GM18868 (cell line): Measurements from ENCODE around the gene BAIAP2L2.
"Not testable (repeated sequence)": the region's sequence is repeated elsewhere in the genome, so short reads cannot be mapped to it uniquely, and the experiment has no call there.

Experiments
- ATAC-seq: cut with Tn5 transposase; IDR thresholded peaks from one replicate; pipeline ENCODE4 v1.9.1; 2021; ENCODE audit warnings: mild to moderate bottlenecking, moderate library complexity; ENCODE audit not compliant: unreplicated experiment

Gene BAIAP2L2

DNA sequence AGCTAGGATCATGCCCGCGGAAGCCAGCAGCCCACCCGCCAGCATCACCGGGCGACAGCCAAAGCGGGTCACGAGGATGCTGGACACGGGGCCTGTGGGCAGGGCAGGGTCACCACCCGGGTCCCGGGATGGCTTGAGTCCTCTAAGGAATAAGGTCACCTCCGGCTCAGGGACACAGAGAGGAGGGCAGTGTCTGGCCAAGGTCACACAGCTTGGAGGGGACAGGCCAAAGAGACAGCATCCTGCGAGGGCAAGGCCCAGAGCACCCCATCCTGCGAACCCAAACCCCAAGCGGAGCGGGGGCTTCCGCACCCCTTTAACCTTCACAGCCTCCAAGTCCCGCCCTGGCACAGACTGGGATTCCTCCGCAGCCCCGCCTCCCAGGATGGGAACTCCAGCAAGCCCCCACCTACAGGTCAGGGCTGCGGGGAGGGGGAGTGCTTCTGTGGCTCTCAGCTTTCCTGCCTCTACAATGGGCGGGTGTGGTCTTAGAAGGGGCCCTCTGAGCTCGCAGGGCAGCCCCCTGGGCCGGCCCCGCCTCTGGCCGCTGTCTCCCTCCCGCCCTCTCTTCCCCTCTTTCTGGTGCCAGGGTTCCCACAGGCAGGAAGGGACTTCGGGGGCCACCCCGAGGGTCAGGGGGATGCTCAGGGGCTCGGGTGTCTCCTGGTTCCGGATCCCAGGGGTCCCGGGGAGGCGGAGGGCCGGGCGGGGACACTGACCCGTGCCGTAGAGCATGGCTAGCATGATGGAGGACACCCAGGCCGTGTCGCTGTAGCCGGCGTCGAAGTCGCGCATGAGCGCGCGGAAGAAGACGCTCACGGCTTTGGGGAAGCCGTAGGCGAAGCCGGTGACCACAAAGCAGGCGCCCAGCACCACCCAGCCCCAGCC is 28.3 kb downstream of the BAIAP2L2 start:
- no peak for ATAC-seq

DNA sequence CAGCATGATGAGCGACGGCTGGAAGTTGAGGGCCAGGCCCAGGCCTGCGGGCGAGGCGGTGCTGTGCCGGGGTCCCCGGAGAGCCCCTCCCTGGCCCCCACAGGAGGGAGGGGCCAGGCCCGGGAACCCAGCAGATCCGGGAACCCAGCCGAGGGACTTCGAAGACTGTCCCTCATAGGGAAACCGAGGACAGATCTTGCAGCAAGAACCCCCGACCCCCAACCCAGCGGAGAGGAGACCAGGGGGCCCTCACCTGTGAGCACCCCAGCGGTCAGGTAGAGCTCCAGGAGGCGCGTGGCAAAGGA is 28.9 kb downstream of the BAIAP2L2 start:
- ATAC-seq: no peak

DNA sequence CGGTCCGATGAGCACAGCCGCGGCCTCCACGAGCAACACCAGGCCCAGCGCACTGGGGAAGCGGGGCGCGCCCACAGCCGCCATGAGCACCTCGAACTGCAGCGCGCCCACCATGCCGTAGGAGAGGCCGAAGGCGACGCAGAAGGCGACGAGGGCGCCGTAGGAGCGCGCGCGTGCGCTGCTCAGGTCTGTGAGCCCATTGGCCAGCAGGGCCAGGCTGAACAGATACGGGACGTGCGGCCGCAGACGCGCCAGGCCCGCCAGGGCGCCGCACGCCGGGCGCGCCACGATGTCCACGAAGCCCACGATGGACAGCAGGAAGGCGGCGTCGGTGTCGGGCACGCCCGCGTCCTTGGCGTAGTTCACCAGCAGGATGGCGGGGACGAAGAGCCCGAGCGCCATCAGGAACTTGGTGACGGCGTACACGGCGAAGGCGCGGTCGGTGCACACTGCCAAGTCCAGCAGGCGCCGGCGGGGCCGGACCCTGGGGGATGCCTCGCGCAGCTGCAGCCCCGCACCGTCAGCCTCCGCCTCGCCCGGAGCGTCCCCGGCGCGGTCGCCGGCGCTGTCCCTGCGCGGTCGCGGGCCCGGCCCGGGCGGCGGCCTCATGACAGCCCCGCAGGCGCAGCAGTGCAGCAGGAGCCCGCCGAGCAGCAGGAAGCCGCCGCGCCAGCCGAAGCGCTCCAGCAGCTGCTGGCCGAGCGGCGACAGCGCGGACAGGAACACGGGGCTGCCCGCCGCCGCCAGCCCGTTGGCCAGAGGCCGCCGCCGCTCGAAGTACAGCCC is 29.4 kb downstream of the BAIAP2L2 start:
- no peak for ATAC-seq

DNA sequence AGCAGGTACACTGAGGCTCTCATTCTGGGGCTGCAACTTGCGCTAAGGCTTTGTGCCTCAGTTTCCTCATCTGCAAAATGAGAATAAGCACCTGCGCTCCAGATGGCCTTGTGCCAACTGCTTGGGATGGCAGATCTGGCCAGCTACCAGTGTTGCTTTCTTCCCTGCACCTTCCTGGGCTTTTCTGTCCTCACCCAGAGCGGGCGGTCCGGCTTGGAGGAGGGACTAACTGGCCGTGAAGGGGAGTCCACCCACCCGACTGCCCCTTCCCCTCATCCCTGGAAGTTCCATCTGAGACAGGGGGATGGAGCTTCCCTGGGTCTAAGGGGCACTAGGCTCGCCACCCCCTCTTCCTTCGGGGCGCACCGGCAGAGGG is 30.0 kb downstream of the BAIAP2L2 start:
- ATAC-seq: no peak

DNA sequence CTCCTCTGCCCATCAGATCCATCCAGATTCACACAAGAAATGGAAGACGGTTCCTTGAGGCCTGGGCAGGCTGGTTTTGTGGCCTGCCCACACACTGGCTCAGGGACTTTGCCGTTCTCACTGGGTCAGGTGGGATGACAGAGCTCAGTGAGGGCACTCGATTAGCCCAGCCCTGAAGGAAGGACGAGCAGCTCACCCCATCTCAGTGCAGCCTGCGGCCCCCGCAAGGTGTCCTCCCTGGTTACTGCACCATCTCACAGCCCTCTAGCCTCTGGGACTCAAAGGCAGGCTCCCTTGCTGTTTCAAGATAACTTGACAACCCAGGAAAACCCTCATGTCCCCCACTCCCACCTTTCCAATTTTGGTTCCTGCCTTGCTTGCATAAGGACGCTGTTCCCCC is 30.7 kb downstream of the BAIAP2L2 start:
- no peak for ATAC-seq

DNA sequence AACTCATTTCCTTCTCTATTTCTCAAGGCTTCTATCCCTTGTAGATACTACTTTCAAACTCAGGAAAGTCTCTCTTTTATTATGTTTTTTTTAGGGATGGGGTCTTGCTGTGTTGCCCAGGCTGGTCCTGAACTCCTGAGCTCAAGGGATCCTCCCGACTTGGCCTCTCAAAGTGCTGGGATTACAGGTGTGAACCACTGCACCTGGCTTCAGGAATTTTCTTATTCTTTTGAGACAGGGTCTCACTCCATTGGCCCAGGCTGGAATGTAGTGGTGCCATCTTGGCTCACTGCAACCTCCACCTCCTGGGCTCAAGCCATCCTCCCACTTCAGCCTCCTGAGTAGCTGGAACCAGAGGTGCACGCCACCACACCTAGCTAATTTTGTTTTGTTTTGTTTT is 31.3 kb downstream of the BAIAP2L2 start:
- not testable (repeated sequence) for ATAC-seq

DNA sequence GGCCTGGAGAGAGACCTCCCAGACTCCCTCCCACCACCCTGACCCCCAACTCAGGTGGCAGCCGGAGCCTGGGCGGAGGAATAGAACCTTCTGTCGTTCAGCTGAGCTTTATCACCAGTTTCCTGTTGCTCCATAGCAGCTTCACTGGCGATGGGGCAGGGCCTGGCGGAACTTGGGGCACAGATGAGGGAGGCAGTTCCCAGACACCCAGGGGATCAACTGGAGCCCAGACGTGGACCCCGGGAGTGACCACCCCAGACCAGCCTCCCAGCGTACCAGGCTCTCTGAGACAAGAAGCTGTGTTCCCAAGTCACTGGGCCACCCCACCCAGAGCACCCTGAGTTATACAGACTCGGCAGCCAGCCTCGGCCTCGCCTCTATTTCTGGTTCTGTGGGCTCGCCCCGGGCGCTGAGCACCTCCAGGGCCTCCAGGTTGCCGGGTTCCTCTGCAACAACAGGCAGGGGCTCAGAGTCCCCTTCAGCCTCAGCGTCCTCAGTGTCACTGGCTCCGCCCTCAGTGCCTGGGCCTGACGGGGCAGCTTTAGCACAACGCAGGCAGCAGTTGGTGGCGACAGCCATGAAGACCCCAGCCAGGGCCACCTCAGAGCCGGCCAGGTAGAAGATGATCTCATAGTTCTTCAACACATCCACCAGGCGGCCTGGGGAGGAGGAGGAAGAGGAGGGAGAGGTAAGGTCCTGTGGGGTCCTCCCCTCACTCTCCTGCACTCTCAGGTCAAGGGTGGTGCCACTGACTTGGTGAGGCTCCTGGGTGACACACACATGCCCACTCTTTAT is 32.2 kb downstream of the BAIAP2L2 start:
- ATAC-seq: no peak

DNA sequence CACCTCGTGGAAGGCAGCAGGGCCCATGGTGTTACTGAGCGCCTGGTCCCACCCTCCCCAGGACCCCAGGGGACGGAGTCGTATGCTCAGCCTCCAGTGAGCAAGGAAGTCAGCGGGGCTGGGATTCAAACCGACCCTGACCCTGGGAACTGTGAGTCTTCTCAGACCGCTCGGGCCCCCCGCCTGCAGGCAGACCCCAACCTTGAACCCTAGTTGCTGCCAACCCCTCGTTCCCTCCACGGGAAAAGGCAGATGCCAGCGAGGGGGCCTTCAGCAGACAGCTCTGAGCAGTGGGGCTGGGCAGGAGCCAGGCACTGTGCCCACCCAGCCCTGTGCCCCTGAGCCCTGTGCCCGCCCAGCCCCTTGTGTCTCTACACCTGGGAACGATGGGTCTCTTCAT is 32.9 kb downstream of the BAIAP2L2 start:
- ATAC-seq: no peak

DNA sequence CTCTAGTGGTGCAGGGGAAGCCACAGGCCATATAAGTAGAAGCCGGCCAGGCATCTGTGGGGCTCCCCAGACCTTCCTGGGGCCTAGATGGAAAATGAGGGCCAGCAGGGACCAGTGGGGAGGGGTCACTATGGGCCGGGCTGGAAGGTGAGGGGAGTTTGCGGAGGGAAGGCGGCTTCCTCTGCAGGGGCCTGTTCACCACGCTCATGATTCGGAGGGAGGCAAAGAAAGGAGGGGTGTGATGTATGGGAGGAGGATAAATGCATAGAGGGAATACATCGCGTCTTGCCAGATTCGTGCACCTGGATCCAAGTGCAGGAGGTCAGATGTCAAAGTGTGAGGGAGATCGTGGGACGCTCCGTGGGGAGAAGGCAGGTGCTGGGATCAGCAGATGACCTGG is 33.4 kb downstream of the BAIAP2L2 start:
- no peak for ATAC-seq

DNA sequence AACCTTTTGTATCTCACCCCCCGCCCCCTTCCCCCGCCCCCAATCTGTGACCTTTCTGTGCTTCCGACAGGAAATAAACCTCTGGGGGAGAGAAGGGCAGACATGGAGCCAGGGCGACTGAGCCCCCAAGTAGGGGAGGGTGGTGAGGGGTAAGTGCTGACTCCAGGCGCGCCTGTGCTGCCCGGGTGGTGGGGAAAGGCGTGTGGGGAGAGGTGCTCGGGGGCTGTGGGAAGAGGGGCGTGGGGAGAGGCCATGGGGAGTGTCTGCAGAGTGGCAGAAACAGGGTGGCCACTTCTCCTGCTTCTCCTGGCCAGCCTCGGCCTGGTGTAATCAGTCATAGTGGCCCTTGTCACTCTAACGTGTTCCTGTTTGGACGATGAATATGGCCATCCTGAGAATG is 34.5 kb downstream of the BAIAP2L2 start:
- ATAC-seq: no peak

DNA sequence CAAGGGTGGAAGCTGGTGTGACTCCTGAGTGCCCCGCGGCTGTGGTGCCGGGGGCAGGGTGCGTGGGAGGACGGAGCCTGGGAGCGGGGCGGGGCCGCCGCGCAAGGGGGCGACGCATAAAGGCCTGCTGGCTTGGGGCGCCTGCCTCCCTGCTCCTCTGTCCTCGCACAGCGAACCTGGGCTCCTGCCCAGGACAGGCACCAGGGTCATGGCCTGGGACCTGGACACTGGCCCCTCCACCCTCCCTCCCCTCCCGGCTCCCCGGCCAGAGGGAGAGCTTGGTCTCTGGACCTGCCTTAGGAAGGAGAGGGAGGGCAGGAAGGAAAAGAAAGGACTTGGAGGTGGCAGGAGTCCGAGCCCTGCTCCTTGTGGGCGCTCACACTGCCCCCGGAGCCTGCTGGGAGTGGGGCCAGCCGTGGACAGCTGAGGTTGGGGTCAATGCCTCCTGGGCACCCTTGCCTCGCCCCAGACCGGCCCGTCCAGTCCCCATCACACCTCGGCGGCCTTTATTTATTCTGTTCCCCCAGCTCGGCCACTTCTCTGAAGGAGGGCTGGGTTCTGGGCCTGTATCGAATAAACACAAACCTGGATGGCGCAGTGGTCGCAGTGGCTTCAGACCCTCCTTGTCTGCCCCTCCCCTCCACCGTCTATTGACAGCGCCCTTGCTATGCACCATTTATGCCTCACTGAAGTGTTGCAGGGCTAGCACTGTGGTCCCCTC is 35.2 kb downstream of the BAIAP2L2 start:
- ATAC-seq: no peak

DNA sequence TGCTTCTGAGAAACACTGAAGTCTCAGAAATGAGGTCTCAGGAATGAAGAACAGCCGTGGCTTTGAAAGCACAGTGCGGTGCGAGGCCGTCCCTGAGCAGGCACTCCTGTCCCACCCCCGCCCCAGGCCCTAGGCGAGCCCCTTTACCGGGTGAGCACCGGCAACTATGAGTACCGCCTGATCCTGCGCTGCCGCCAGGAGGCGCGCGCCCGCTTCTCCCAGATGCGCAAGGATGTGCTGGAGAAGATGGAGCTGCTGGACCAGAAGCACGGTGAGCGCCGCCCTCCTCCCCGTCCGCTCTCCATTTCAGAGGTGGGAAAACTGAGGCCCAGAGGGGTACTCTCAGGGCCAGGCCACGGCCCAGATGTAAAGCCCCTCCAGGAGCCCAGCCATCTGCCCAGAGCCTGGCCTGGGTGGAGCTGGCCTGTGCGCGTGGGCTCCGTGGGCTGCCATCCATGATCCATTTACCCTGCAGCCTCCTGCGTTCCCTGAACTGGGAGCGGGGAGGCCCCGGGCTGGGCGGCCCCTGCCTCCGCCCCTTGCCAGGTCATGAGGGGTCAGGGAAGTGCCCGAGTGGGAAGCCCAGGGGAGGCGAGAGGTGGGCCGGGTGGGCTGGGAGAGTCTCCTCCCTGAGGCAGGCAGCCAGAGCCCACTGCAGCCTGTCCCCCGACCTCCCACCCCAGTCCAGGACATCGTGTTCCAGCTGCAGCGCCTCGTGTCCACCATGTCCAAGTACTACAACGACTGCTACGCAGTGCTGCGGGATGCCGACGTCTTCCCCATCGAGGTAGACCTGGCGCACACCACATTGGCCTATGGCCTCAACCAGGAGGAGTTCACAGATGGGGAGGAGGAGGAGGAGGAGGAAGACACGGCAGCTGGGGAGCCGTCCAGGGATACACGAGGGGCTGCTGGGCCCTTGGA is 36.0 kb downstream of the BAIAP2L2 start:
- no peak for ATAC-seq

DNA sequence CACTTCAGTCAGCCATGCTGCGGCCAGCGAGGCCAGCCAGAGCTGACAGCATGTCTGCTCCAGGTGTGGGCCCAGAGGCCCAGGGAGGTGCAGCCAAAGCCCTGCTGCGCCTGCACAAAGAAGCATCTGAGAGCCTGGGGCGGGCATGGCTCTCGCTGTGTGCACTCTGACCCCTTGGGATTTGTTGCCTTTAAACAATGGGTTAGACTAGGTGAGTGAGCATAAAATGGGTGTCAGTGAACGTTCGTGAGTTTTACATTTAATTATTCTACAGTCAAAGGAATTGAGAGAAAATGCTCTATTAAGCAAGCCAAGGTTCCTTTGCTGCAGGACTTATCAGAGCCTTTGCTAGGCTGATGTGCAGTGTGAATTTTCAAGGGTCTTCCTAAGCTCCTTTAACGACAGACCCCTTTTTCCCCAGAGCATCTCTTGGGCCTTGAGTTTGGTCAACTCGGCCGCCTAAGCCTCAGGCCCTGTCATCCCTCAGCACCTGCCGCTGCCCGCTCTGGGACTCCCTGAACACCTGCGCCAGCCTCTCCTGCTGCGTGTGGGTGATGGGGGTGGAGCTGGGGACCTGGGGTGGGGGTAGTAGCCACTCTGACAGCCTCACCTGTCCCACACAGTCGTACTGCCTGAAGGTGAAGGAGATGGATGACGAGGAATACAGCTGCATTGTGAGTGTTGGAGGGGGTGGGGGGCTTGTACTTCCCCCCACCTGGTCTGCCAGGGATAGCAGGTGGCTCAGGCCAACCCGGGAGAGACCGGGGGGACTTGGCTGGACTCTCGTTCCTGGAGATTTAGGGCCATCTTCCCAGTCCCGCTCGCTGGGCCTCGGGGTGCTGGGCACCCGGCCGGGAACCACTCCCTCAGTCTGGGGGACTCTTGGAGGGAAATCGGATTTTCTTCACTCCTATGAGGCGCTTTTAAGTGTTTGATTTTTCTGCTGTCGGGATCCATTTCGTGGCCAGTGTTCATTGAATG is 37.0 kb downstream of the BAIAP2L2 start:
- ATAC-seq: no peak

DNA sequence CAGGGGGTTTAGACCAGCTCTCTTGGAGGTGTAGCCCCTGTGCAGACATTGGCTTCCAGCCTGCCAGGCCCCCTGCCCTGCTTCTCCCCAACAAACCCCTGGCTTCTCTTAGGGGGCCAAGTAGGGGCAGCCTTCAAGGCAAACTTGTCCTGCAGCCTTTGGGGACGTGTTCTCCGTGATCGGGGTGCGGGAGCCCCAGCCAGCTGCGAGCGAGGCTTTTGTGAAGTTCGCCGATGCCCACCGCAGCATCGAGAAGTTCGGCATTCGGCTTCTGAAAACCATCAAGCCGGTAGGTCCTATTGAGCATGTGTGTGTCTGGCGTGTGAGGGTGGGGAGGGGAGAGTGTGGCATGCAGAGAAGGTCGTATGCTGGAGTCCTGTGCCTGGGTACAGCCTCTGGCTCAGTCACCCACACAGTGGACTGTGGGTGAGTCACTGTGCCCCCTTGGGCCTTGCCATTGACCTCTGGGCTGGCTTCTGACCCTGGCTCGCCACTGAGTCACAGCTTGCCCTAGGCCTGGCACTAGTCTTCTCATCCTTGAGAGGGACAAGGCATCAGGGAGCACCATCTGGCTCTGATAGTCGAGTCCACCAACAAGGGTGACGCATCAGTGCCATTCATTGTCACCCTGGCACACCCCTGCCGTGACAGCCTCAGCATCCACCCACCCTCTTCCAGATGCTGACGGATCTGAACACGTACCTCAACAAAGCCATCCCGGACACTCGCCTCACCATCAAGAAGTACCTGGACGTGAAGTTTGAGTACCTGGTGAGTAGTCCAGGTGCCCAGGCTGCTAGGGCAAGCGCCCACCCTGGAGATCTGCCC is 37.9 kb downstream of the BAIAP2L2 start:
- no peak for ATAC-seq

DNA sequence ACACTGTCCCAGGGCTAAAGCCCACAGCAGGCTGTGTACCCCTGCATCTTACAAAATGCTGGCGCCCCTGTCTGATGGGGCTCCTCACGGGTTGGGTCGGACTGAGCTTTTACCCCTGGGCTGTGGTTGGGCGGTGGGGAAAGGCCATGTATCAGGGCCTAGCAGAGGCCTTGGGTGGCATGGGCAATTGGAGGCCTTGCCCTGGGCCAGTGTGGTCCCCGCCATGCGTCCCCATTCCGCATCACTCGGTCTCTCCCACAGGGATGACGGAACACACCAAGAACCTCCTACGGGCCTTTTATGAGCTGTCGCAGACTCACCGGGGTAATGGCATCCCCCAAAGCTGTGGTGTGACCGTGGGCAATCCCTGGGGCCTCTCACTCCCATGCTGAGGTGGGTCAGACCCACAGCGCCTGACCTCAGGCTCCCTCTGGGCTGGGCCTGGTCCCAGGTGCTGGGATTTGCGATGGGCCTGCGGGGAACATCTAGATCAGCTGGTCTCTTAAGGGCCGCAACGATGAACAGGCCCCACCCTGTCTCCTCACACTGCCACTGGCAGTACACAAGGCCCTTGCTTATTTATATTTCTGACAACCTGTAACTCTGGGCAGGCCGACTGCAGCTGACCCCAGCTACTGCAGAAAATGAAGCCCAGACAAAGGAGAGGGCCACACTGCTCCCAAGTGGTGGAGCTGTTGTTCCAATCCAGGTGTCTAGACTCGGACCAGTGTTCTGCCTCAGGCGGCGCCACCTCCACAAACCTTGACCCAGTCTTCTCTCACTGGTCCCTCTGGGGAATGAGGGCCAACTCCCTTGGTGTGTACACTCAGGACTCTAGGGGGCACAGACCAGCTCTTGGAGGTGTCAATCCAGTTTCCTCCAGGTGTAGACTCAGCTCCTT is 38.8 kb downstream of the BAIAP2L2 start:
- no peak for ATAC-seq

DNA sequence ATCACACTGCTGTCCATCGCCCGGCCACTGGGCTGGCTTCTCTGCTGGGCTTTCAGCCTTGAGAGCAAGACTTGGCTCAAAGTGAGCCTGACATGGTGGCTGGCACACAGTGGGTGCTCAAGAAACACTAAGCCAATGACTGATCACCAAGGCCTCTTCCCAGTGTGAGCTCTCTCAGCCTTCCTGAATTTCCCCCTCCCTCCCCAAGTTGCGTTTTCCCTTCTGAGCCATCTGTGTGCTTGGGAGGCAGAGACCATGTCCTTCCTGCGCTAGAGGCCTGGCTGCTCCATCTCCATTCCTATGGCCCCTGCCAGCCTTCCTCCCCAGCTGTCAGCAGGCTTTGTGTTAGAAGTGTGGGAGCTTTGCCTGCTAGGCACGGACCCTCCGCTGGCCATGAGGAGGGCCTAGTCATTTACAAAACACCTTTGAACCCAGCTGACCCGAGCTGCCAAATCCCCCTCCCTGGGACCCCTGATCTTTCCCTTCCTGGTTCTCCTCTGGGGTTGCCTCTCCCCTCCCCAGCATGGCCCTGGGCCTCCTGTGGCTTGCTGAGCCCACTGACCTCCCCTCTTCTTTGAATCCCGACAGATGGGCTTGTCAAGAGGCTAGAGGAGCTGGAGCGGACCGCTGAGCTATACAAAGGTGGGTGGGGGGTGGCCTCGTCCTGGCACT is 40.1 kb downstream of the BAIAP2L2 start:
- no peak for ATAC-seq
